Measurements from ENCODE around the gene MAGI1. TPM values are rescaled to one million over a fixed set of nuclear protein-coding genes. Genes with fewer than 3 reads are reported as not detected.
A peak's percentile ranks its signal among the peaks of the same experiment; 100 is the strongest.

The MAGI1 gene
- total RNA-seq, 1 donor from 2014 or later: 69.4 TPM

- no peak for DNase-seq (ENCODE audit: low spot score)
- intact Hi-C loops (cut with DNase I): no loop called here
Observed at GRCh38 chr3:65758876-65759598, 279.7 kb downstream of the MAGI1 start.

- intact Hi-C loops (cut with DNase I): no loop called here
- no peak for DNase-seq (ENCODE audit: low spot score)
Observed at GRCh38 chr3:65758438-65758837, 280.3 kb downstream of the MAGI1 start.

DNA sequence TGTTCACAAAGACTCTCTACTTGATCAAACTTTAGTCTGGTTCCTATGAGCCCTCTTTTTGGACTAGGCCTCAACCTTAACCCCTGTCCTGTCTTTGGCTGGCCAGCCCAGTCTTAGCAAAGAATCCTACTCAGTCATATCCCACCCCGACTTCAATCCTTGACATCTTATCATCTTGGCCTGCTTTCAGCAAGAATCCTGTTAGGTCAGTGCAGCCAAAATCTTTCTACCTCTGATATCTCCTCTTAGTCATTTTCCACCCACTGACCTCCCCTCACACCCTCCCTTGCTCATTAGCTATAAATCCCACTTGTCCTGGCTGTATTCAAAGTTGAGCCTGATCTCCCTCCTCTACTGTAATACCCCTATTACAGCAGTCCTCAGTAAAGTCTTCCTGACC, 286.1 kb downstream of the MAGI1 start:
- intact Hi-C loops (cut with DNase I): no loop called here
- DNase-seq (ENCODE audit: low spot score): no peak

- peak; percentile 78 for DNase-seq (ENCODE audit: low spot score)
- intact Hi-C loops (cut with DNase I): no loop called here
Observed at GRCh38 chr3:65751123-65751700, 287.5 kb downstream of the MAGI1 start.

- no peak for DNase-seq (ENCODE audit: low spot score)
- intact Hi-C loops (cut with DNase I): no loop called here
Observed at GRCh38 chr3:65749066-65749465, 289.7 kb downstream of the MAGI1 start.

DNA sequence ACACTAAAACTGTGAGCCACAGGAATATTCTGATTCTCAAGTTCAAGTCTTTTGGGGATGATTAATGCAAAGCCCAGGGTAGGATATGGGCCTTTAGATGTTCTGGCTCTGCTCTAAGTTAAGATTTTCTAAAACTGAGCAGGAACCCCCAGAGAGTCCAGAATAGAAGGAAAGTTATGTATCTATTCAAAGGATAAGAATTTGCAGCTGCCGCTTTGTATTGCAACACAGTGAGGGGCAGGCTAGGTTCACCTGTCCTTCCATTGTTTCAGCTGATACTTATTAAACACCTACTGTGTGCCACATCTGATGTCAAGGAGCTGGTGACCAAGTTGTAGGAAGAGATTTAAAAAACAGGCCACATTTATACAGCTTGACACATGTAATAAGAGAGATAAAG, 290.4 kb downstream of the MAGI1 start:
- intact Hi-C loops (cut with DNase I): no loop called here
- DNase-seq (ENCODE audit: low spot score): no peak

DNA sequence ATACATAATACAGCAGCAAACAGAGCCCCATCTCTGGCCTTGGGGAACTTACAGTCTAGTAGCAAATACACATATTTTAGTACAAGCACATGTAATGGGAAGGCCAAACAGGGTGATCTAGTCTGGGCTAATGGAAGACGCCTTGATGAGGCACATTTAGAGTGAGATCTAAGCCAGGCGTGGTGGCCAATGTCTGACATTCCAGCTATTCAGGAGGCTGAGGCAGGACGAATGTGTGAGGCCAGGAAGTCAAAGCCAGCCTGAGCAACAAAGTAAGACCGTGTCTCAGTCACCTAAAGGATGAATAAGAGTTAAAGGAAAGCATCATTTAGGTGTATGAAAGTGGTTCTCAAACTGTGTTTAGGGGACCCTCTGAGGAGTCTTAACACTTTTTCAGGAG, 291.9 kb downstream of the MAGI1 start:
- no peak for DNase-seq (ENCODE audit: low spot score)
- intact Hi-C loops (cut with DNase I): no loop called here

- no peak for DNase-seq (ENCODE audit: low spot score)
- intact Hi-C loops (cut with DNase I): no loop called here
Observed at GRCh38 chr3:65745306-65745705, 293.4 kb downstream of the MAGI1 start.

GRCh38 chr3:65742914-65743313, 295.8 kb downstream of the MAGI1 start:
- no peak for DNase-seq (ENCODE audit: low spot score)
- intact Hi-C loops (cut with DNase I): no loop called here

GRCh38 chr3:65741540-65741939, 297.2 kb downstream of the MAGI1 start:
- intact Hi-C loops (cut with DNase I): no loop called here

DNA sequence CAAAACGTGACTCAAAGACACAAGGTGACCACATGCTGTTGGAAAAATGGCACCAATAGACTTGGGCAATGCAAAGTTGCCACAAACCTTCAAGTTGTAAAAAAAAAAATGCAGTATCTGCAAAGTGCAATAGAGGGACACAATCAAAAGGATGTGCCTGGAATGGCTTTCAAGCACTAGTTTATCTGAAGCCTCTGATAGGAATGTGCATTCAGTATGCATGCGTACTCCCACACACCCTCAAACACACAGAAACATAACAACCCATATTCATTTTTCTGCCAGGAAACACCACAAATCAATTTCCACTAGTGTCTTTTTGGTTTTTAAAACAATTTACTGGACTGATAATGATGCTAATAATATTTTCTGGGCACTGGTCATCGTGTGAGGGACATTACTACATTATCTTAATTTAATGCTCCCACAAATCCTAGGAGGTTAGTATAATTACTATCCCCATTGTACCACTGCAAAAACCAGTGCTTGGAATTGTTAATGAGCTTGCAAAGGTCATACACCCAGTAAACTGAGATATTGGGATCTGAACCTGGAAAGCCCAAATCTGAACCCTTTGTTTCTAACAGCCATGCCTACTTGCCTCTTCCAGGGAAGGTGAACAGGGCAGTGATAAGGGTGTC, 298.7 kb downstream of the MAGI1 start:
- no peak for DNase-seq (ENCODE audit: low spot score)
- intact Hi-C loops (cut with DNase I): loop anchor here (10.0 kb wide), 1 partner anchor 395 kb away; no protein-coding TSS in a partner anchor

More at GRCh38 chr3:65741540-65741939, 297.2 kb downstream of the MAGI1 start:
- no peak for DNase-seq (ENCODE audit: low spot score)

DNA sequence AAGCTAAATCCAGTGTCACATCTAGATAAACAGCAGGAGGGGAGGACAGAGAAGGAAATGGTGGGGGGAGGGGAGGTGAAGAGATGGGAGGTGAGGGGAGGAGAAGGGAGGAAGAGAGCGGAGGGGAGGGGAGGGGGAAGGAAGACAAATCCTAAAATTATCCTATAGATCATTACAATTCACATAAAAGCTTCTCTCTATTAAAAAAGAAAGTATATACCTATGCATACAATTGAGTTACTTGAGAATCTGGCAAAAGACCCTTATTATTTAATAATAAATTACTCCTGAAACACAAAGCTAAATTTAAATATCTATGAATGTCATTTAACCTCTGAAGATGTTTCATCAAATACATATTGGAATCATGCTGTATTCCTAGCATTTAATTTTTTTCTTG, 303.9 kb downstream of the MAGI1 start:
- intact Hi-C loops (cut with DNase I): loop anchor here (10.0 kb wide), 1 partner anchor 390 kb away; no protein-coding TSS in a partner anchor
- no peak for DNase-seq (ENCODE audit: low spot score)

DNA sequence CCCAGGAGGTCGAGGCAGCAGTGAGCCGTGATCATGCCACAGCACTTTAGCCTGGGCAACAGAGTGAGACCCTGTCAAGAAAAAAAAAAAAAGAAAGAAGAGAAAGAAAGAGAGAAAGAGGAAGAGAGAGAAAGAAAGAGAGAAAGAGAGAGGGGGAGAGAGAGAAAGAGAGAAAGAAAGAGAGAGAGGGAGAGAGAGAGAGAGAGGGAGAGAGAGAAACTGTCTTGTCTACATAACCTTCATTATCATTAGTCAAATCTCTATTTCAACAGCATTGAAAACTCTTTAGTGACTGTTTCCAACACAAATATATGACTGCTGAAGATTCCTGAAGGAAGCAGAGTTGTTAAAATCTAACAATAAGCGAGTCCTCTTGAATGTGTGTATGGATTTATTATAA, 304.3 kb downstream of the MAGI1 start:
- intact Hi-C loops (cut with DNase I): loop anchor here (10.0 kb wide), 1 partner anchor 390 kb away; no protein-coding TSS in a partner anchor
- DNase-seq (ENCODE audit: low spot score): no peak

GRCh38 chr3:65733459-65733858, 305.3 kb downstream of the MAGI1 start:
- no peak for DNase-seq (ENCODE audit: low spot score)
- intact Hi-C loops (cut with DNase I): loop anchor here (2.0 to 10.0 kb wide), 2 partner anchors 295 to 389 kb away; no protein-coding TSS in a partner anchor

- no peak for DNase-seq (ENCODE audit: low spot score)
Observed at GRCh38 chr3:65732051-65732935, 306.4 kb downstream of the MAGI1 start.

DNA sequence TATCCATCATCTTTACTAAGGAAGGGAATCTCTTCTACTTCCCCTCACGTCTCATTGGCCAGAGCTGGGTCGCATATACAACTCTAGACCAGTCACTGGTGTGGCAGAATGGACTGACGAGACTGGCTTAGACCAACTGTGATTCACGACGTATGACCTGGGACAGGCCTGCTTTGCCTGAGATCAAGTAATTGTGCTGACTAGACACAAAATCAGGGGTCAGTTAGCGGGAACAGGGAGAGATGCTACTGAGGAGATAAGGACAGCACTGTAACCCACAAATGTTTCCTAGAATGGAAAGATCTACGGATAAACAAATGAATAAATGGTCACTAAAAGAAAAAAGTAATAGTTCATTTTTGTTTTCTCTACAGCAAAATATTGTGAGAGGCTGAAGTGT, 308.3 kb downstream of the MAGI1 start:
- intact Hi-C loops (cut with DNase I): loop anchor here (10.0 kb wide), 1 partner anchor 386 kb away; no protein-coding TSS in a partner anchor

More at GRCh38 chr3:65732051-65732935, 306.4 kb downstream of the MAGI1 start:
- intact Hi-C loops (cut with DNase I): loop anchor here (2.0 to 10.0 kb wide), 2 partner anchors 293 to 387 kb away; no protein-coding TSS in a partner anchor

GRCh38 chr3:65729973-65730372, 308.7 kb downstream of the MAGI1 start:
- DNase-seq (ENCODE audit: low spot score): no peak
- intact Hi-C loops (cut with DNase I): loop anchor here (5.0 to 10.0 kb wide), 2 partner anchors 48 to 385 kb away; no protein-coding TSS in a partner anchor

More for the DNA sequence above, 308.3 kb downstream of the MAGI1 start:
- no peak for DNase-seq (ENCODE audit: low spot score)

DNA sequence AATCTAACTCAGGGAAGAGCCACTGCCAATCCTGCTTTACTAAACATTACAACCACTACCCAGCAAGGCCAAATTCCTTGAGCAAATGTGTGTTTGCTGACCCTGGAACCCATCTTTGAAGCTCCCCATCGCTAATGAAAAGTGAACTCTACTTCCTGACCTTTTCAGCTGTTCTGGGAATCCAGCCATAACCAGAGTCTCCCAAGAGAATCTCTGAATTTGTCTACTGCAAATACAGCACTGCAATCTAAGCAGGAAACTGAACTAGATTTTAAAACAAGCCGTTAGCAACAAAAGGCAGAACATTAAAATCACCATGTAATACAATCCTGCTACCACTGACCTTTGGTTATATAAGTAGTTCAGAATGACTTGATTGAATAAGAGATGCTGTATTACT, 309.2 kb downstream of the MAGI1 start:
- no peak for DNase-seq (ENCODE audit: low spot score)
- intact Hi-C loops (cut with DNase I): loop anchor here (5.0 kb wide), 1 partner anchor 47 kb away; no protein-coding TSS in a partner anchor

DNA sequence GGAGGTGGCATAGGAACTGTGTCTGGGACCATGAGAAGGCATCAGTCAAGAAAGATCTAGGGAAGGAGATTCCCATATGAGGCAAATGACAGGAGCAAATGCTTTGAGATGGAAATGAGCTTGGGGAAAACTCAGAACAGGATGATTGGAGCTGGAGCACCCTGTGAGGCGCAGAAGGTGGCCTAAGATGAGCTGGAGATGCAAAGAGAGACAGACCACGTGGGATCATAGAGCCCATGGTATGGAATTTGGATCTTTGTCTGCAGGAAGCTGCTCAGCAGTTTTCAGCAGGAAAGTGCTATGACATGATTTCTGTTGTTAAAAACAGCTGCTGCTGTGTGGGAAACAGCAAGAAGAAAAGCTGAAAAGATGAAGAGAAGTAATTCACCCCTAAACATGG, 310.6 kb downstream of the MAGI1 start:
- intact Hi-C loops (cut with DNase I): loop anchor here (5.0 kb wide), 1 partner anchor 46 kb away; no protein-coding TSS in a partner anchor
- DNase-seq (ENCODE audit: low spot score): no peak
